ACHN (cell line): ENCODE data around the gene CHD1.
A peak's percentile ranks its signal among the peaks of the same experiment; 100 is the strongest.

Source experiments
- DNase-seq: peaks from one replicate; pipeline ENCODE4 v3.0.0-alpha.2; 2015
- in situ Hi-C: cut with HindIII; loops from 2 replicates; pipeline ENCODE4 v1.10.0; 2017; ENCODE audit warnings: low sequenced_read_pairs, low pct_ligation_motif_present, low pct_unique_long_range_greater_than_20kb

The CHD1 gene

GRCh38 chr5:98839469-98840383 lies 89.1 kb downstream of the CHD1 start:
- in situ Hi-C loops: no loop called here
- DNase-seq: no peak

GRCh38 chr5:98836175-98836574 lies 92.6 kb downstream of the CHD1 start:
- DNase-seq: no peak
- in situ Hi-C loops: no loop called here

GRCh38 chr5:98827588-98828284 lies 101.1 kb downstream of the CHD1 start:
- no peak for DNase-seq
- in situ Hi-C loops: no loop called here

GRCh38 chr5:98827161-98827560 lies 101.6 kb downstream of the CHD1 start:
- DNase-seq: peak; percentile 53
- in situ Hi-C loops: no loop called here

GRCh38 chr5:98825582-98826375 lies 103.0 kb downstream of the CHD1 start:
- in situ Hi-C loops: no loop called here
- DNase-seq: no peak

GRCh38 chr5:98816582-98817222 lies 112.1 kb downstream of the CHD1 start:
- no peak for DNase-seq
- in situ Hi-C loops: no loop called here

- in situ Hi-C loops: no loop called here
- DNase-seq: no peak
These were observed 115.1 kb downstream of the CHD1 start for GRCh38 chr5:98813755-98814154.

- no peak for DNase-seq
- in situ Hi-C loops: no loop called here
These were observed 118.6 kb downstream of the CHD1 start for GRCh38 chr5:98810206-98810605.

- in situ Hi-C loops: no loop called here
- no peak for DNase-seq
These were observed 121.0 kb downstream of the CHD1 start for GRCh38 chr5:98807806-98808205.

GRCh38 chr5:98805070-98805469 lies 123.7 kb downstream of the CHD1 start:
- in situ Hi-C loops: no loop called here
- no peak for DNase-seq

GRCh38 chr5:98804066-98804465 lies 124.7 kb downstream of the CHD1 start:
- in situ Hi-C loops: no loop called here

More at GRCh38 chr5:98804066-98804465, 124.7 kb downstream of the CHD1 start:
- no peak for DNase-seq
